Activated naive CD4-positive, alpha-beta T cell treated with anti-CD3 and anti-CD28 coated beads, Interleukin-2, amount 50 U/mL, for 72 hours (primary cell): ENCODE measurements around the gene ZNF831. TPM values are rescaled to one million over a fixed set of nuclear protein-coding genes. Genes with fewer than 3 reads are reported as not detected.

ENCODE experiments used
- total RNA-seq, 2 donors: library from RNA; stranded (reverse); gene quantifications; one replicate each; pipeline ENCODE4 v1.2.3, GENCODE V29; 2022

ZNF831 gene
- total RNA-seq, 2 donors from 2014 or later = 6.6 to 12.7 TPM

Other genes with a start within 250 kb of the ZNF831 start
- 100 to 1,000 TPM; 123 to 159 TPM for gene NELFCD, start 182.6 kb upstream of the ZNF831 start, total RNA-seq
- gene CTSZ, start 156.6 kb upstream of the ZNF831 start, total RNA-seq = 10 to 100 TPM; 36.3 to 37.1 TPM
- under 1 TPM in 1 of 2 donors, not detected in 1; 0.09 TPM for gene TUBB1, start 144.4 kb upstream of the ZNF831 start, total RNA-seq
- 10 to 100 TPM; 63.2 to 76.7 TPM for gene ATP5F1E, start 131.5 kb upstream of the ZNF831 start, total RNA-seq
- gene PRELID3B, start 121.0 kb upstream of the ZNF831 start, total RNA-seq = 100 to 1,000 TPM; 118 to 170 TPM
- under 1 TPM in 1 of 2 donors, not detected in 1; 0.14 TPM for gene EDN3, start 136.8 kb downstream of the ZNF831 start, total RNA-seq